Mononuclear cell (primary cell): ENCODE data around the gene BACH2. TPM values are rescaled to one million over a fixed set of nuclear protein-coding genes. Genes with fewer than 3 reads are reported as not detected.
"Not testable (repeated sequence)": the region's sequence is repeated elsewhere in the genome, so short reads cannot be mapped to it uniquely, and the experiment has no call there.

ENCODE experiments used
- H3K27me3 ChIP-seq: 2 replicates; pipeline ENCODE4 v1.6.0; 2011; ENCODE audit warnings: low read length, control low read depth; ENCODE audit not compliant: insufficient read depth
- H3K4me1 ChIP-seq: 2 replicates; pipeline ENCODE4 v1.5.1; 2011; ENCODE audit warnings: mild to moderate bottlenecking, low read length, control low read depth; ENCODE audit not compliant: insufficient read depth
- H3K4me3 ChIP-seq: 2 replicates; pipeline ENCODE4 v1.5.1; 2011; ENCODE audit warnings: mild to moderate bottlenecking, low read length, moderate library complexity
- H3K9me3 ChIP-seq: 2 replicates; pipeline ENCODE4 v1.5.1; 2011; ENCODE audit warnings: low read depth, mild to moderate bottlenecking, control low read depth, low read length
- total RNA-seq: library from RNA; depleted of rRNA; stranded (reverse); fragments of >200 nt; gene quantifications from one replicate; pipeline ENCODE4 v1.2.3, GENCODE V29; 2012

BACH2 gene
- total RNA-seq, 1 donor, result 37.6 TPM

DNA sequence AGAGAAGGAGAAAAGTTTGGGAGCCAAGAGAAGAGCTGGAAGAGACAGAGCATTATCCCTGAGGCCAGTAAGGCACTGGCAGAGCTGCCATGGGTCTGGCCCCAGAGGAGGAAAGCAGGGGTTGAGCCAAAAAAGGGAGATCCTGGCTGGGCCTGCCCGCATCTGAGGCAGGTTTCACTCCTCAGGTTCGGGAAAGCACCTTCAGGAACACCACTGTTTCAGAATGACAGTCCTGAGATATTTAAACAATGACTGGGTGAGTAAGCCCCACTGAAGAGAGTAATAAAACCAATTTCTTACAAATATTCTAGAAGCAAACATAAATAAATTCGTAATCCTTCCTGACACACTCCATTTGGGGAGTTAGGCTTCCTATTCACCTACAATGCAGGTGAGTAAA, 152.2 kb downstream of the BACH2 start:
- H3K27me3 ChIP-seq, result no peaks in the 10 kb centered on the region
- H3K4me1 ChIP-seq, result peaks cover 10% of the 10 kb centered on the region
- no peak overlapping the region for H3K4me3 ChIP-seq
- no peaks in the 10 kb centered on the region for H3K9me3 ChIP-seq

DNA sequence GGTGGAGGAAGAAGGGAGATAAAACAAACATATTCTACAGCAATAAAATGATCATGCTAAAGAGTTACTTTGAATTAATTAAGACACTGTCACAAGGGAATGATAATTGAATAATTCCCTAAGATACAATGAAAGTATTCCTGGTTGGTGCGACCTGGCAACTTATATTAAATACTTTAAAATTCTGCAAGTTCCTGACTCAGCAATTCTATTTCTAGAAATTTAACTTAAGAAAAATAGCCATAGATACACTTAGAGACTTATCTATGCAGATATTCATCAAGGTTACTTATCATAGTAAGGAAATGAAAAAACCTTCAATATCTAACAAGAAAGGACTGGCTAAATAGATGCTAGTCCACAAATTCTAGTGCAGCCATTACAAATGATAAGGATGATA, 156.0 kb downstream of the BACH2 start:
- Histone ChIP-seq H3K9me3 (no peaks in the 10 kb centered on the region), H3K4me1 (peaks cover 12% of the 10 kb centered on the region), H3K4me3 (no peak overlapping the region), H3K27me3 (no peaks in the 10 kb centered on the region)

DNA sequence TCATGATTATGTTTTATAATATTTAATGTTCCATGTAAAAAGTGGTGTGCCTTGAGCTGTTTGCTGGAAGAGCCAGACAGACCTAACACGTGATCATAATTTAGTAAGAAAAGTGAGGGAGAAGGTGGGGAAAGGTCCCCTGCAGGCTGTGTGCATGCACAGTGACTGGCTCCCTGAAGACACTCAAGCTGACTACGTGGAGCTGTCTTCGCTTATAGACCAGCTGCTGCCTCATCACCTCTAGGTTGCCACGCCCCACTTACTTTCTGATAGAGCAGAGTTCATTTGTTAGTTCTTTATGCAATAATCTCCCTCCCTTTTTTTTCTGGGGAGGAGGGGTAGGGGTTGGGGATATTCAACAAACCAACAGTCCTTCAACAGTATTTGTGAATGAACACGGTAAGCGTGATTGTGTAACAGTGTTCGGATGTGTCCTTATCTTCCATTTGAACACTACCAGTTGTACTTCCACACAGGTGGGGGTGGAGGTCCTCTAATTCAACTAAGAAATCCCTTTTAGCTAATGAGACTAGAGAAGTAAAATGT, 157.3 kb downstream of the BACH2 start:
- Histone ChIP-seq H3K4me3 (no peak overlapping the region), H3K4me1 (peaks cover 17% of the 10 kb centered on the region), H3K27me3 (no peaks in the 10 kb centered on the region), H3K9me3 (no peaks in the 10 kb centered on the region)

DNA sequence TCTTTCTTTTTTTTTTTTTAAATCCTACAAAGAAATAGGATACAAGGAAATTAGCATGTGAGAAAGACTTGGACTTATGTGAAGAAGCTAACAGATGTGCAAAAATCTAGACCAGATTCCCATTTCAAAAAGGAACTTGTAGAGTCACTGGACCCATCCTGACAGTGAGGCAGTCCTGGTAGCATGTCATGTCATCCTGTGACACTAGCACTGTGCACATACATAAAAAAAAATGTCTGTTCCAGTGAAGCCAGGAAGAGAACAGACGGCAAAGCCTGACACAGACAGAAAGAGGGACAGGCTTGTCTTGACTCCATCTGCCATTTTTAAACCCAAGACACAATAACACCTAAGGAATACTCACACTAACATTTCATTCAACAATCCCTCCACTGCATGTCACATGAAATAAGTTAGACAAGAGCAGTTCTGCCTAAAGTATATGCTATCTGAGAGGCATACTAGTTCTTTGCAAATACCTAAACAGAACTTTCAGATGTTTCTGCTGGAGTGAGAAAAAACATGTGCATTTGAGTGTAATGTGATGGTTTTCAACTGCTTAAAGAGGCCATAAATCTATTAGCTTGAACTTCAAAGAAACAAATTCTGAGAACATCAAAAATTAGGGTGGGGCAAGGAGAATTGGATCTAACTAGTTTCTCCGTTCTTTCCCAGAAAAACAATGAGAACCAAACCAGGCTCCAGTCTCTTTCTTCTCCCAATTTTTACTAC, 159.6 kb downstream of the BACH2 start:
- Histone ChIP-seq H3K4me1 (peaks cover 26% of the 10 kb centered on the region), H3K4me3 (no peak overlapping the region), H3K27me3 (no peaks in the 10 kb centered on the region), H3K9me3 (no peaks in the 10 kb centered on the region)

DNA sequence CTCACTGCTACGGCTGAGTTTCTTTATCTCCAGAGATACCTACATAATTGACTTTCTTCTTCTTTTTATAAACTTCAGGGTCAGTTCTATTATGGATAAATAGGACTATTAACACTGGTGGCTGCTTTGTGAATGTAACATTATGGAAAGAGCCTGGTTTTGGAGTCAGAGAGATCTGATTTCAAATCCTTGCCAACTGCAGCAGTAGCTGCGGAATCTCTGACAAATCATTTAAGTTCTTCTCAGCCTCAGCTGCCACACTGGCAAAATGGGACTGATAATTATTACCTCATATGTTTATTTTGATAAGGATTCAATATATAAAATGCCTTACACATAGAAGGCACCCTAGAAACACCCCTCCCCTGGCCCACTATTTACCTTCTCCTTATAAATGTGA, 160.5 kb downstream of the BACH2 start:
- Histone ChIP-seq H3K4me3 (no peak overlapping the region), H3K4me1 (peaks cover 26% of the 10 kb centered on the region), H3K27me3 (no peaks in the 10 kb centered on the region), H3K9me3 (no peaks in the 10 kb centered on the region)

DNA sequence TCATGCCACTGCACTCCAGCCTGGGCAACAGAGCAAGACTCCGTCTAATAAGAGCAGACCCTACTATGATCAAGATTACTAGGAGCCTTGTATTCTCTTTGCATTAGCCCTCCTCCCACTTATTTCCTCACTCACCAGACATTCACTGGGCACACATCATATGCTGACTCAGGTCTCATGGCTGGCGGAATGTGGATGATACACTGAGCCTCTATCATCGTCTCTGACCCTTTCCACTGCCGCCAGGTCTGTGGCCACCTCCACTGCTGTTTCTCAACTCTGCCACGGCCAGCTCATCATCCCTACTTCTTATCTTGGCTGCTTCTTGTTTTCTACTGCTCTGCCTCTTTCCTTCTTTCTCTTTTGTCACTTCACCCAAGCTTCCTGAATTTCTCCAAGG, 161.0 kb downstream of the BACH2 start:
- Histone ChIP-seq H3K9me3 (no peaks in the 10 kb centered on the region), H3K27me3 (no peaks in the 10 kb centered on the region), H3K4me3 (no peak overlapping the region), H3K4me1 (peaks cover 26% of the 10 kb centered on the region)

DNA sequence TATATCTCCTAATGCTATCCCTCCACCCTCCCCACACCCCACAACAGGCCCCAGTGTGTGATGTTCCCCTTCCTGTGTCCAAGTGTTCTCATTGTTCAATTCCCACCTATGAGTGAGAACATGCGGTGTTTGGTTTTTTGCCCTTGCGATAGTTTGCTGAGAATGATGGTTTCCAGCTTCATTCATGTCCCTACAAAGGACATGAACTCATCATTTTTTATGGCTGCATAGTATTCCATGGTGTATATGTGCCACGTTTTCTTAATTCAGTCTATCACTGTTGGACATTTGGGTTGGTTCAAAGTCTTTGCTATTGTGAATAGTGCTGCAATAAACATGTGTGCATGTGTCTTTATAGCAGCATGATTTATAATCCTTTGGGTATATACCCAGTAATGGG, 163.0 kb downstream of the BACH2 start:
- H3K4me3 ChIP-seq, H3K27me3 ChIP-seq, H3K9me3 ChIP-seq: not testable (repeated sequence)
- peaks cover 19% of the 10 kb centered on the region for H3K4me1 ChIP-seq

DNA sequence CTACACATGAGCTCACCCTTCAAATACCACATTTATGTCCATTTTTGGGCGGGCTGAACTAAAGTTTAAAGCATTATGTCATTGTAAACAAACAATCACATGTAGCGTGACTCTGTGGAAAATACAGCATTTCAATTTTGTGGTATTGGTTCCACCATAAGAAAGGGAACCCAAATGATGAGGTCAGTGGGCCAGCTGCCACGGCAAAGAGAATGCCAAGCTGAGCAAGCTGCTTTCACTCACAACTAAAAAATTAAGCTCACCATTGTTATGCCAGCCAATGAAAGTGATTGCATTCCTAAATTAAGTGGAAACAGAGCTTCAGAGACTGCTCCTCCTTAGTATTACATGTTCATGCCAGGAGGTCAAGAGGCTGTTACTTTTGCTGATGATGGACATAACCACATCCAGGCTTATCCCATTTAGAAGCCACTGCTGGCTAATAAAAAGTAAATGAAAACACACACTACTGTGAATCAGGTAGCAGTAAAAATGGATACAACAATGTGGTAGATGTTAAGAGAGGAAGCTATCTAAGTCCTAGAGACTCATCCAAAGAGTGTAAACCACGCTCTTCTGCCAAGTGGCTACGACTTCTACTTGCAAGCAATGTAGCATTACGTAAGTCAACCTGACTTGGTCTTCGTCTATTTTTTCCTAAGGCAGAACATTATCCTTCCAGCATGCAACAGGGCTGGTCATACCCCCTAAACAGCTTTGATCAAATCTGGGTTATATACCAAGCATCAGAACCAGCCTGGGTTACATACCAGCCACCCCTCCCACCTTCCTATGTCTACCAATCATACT, 164.8 kb downstream of the BACH2 start:
- Histone ChIP-seq H3K4me1 (peaks cover 32% of the 10 kb centered on the region), H3K27me3 (no peaks in the 10 kb centered on the region), H3K9me3 (no peaks in the 10 kb centered on the region), H3K4me3 (no peak overlapping the region)

DNA sequence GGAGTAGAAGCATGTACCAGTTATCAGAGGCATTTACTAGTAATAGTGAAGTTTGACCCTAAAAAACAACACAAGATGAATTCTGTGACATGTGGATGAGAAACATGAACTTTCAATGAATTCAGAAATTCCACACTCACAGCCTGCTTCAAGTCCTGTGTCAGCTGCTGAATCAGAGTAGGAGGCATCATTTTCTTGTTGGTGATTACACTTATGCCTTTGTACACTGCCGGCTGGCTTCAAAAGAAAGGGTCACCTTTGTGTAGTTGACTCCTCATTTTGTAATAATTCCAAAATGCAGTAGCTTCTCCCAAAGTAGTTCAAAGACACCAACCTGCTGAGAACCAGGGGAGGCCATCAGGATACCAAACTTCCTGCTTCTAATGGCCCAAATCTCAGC, 165.5 kb downstream of the BACH2 start:
- Histone ChIP-seq H3K9me3 (no peaks in the 10 kb centered on the region), H3K4me1 (peaks cover 34% of the 10 kb centered on the region), H3K4me3 (no peak overlapping the region), H3K27me3 (no peaks in the 10 kb centered on the region)

DNA sequence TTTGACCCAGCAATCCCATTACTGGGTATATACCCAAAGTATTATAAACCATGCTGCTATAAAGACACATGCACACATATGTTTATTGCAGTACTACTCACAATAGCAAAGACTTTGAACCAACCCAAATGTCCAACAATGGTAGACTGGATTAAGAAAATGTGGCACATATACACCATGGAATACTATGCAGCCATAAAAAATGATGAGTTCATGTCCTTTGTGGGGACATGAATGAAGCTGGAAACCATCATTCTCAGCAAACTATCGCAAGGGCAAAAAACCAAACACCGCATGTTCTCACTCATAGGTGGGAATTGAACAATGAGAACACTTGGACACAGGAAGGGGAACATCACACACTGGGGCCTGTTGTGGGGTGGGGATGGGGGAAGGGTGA, 168.0 kb downstream of the BACH2 start:
- H3K4me1 ChIP-seq, result peaks cover 27% of the 10 kb centered on the region

DNA sequence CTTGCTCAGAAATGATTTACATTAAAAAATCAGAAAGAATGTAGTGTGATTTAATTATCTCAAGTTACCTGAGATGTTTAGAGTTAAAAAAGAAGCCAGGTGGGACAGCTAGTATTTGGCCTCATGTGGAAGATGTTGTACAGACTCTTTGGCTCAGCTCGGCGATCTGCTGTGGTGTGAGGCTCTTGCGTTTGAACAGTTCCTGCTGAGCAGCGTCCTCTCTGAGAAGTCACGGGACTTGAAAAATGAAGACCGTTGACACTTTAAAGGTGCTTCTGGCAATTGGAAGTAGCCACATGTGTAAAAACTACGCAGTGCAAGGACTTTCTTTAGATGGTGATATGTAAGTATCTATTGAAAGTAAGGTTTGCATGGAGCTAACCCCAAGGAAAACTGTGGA, 169.0 kb downstream of the BACH2 start:
- Histone ChIP-seq H3K27me3 (no peaks in the 10 kb centered on the region), H3K4me1 (peaks cover 24% of the 10 kb centered on the region), H3K4me3 (no peak overlapping the region), H3K9me3 (no peaks in the 10 kb centered on the region)

More for the DNA sequence above, 168.0 kb downstream of the BACH2 start:
- not testable (repeated sequence) for H3K27me3 ChIP-seq, H3K9me3 ChIP-seq, H3K4me3 ChIP-seq

DNA sequence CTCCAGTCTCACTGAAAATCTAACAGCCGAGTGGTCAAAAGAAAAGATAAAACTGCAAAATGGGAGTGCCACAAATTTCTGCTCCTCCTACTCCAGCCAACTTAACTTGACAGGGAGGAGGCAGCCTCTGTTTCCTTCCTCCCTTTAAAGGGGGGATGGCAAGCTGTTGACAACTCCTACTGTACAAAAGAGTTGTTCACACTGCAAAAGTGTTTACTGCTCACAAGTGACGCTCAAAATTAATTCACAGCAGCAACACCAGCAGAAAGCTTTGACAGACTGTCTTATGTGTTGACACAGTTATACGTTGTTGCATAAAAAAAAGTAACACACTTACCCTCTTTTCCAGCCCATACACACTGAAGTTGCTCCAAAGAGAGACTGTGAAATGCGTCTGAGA, 169.8 kb downstream of the BACH2 start:
- Histone ChIP-seq H3K9me3 (no peaks in the 10 kb centered on the region), H3K4me1 (peaks cover 22% of the 10 kb centered on the region), H3K27me3 (no peaks in the 10 kb centered on the region), H3K4me3 (no peak overlapping the region)

DNA sequence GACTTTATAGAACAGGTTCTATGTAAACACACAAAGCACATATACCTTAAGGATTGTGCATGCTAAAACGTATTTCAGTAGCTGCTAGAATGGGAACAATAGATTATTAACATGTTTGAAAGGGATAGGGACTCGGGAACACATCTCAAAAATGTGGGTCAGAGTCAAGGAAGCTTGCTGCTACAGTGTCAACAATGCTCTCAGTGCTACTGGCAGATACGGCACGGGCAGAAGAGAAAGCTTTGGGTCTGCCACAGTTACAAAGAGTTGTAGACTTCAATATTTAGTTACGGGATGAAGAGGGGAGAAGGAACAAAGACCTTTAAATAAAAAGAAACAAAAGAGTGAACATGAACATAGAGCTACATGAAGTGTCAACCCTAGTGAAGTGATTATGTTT, 170.5 kb downstream of the BACH2 start:
- Histone ChIP-seq H3K4me3 (no peak overlapping the region), H3K4me1 (peaks cover 22% of the 10 kb centered on the region), H3K9me3 (no peaks in the 10 kb centered on the region), H3K27me3 (no peaks in the 10 kb centered on the region)

DNA sequence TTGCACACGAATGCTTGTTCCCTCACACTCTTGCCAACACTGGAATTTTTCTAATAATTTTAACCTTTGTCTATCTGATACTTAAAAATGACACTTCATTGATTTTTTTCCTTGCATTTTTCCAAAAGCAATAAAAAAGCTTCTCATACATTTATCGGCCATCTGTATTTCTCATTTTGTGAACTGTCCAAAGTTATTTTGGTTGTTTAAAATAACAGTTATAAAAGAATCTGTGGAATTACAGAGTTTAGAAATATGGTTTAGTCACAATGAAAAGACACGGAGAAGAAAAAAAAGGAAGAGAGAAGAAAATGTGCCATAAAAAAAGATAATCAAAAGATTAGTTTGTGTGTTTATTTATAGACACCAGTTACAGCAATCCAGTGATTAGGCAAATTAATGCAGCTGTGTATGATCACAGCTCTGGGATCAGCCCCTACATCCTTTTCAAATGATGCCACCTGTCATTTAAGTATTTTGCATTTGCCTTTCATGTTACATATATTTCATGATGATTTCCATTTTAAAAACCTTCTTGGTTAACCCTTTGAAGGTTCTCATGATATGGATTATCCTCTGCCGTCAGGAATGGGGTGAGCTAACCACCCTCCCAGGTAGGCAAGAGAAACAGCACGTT, 171.7 kb downstream of the BACH2 start:
- Histone ChIP-seq H3K9me3 (no peaks in the 10 kb centered on the region), H3K27me3 (no peaks in the 10 kb centered on the region), H3K4me1 (peaks cover 22% of the 10 kb centered on the region), H3K4me3 (no peak overlapping the region)

DNA sequence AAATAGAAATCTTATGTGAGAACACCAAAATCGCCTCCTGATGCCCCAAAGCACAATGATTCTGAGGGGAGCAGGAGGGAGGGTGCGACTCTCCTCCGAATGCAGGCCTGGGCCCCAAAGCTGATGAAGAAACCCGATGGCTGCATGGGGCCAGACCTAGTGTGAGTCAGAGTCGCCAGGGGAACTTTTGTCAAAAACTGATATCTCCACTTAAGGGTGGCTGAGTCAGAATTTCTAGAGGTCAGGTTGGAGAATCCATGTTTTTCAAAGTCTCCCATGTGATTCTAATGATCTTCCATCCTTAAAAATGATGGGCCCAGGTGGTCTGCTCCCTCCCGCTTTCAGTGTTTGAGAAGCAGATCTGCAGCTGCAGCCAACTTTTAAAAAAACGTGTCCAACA, 172.8 kb downstream of the BACH2 start:
- H3K4me3 ChIP-seq, result no peak overlapping the region
- peaks cover 22% of the 10 kb centered on the region for H3K4me1 ChIP-seq
- H3K9me3 ChIP-seq, result no peaks in the 10 kb centered on the region
- H3K27me3 ChIP-seq, result no peaks in the 10 kb centered on the region
